HG03066 (cell line): Measurements from ENCODE around the gene SECTM1.

Source experiments
- ATAC-seq: cut with Tn5 transposase; IDR thresholded peaks from one replicate; pipeline ENCODE4 v1.9.1; 2021; ENCODE audit warnings: low read depth; ENCODE audit not compliant: unreplicated experiment

The SECTM1 gene

DNA sequence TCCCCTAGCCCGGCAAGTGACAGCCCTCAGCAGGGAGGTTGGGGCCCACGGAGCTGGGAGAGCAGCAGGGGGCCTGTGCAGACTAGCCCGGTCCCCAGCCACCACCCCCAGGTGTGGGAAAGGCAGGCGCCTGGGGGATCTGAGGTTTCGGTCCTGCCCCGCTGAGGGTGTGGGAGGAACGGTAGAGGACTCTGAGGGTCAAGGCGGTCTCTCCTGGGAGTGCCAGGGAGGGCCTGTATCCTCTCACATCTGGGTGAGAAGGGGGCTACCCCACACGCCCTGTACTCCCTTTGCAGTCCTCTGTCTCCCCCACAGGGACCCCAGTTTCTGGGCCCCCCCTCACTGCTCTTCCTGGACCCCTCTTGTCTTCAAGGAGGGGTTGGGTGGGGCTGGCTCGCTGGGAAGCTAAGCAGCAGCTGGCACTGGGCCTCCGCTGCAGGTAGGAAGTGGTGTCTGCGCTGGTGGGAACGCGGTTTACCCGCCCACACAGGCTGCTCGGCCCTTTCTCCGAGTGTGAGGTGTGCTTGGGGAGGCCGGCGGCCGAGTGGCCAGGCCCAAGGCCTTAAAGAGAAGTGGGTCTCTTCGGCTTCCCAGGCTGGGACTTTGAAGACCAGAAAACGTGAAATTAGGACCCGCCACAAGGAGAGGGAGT is 31.5 kb downstream of the SECTM1 start:
- ATAC-seq, result no peak

DNA sequence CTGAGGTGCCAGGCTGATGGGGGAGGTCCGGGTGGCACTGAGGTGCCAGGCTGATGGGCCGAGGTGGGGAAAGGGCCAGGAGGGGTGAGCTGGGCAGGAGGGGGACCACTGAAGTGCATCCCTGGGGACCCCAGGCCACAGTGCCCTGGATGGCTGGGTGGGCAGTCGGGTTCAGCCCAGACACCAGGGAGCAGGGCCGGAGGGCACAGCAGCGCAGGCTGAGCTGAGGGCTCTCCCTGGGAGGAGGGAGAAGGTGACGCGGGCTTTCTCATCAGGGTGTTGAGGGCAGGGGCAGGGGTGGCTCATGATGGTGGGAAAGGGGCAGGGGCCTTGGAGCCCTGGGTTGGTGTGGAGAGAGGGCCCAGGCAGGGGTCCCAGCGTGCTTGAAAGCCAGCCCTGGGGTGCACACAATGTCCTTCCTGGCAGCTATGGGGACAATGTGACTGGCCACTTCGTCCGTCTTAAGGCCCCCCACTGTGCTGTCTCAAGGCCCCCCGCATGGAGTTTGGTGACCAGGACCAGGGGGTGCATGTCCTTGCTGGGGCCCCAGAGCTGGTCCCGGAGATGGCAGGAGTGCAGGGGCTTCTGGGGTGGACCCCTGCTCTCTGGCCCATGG is 32.2 kb downstream of the SECTM1 start:
- no peak for ATAC-seq

DNA sequence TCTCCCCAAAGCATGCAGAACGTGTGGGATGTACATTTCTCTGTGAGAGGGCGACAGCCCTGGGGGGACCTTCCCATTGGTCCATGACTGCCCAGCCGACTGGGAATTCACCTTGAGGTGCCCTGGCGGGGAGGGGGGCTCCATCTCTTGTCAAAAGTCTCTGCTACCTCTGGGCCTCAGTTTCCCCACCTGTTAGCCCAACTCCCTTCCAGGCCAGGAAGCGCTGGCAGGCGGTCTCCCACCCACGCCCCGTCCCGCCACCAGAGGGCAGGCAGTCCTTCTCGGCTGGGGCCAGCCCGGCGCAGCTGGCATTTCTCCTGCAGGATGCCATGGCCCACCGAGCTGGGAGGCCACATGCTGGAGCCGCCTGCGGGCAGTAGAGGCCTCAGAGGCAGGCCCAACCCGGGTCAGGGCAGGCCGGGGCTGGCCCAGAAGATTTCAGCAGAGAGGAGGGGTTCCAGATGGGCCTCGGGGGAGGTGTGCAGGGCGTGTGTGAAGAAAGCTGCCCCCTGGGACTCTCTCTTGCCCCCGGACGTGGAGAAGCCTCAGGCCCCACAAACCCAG is 32.8 kb downstream of the SECTM1 start:
- no peak for ATAC-seq

GRCh38 chr17:82300228-82300627 is 33.3 kb downstream of the SECTM1 start:
- ATAC-seq, result no peak

DNA sequence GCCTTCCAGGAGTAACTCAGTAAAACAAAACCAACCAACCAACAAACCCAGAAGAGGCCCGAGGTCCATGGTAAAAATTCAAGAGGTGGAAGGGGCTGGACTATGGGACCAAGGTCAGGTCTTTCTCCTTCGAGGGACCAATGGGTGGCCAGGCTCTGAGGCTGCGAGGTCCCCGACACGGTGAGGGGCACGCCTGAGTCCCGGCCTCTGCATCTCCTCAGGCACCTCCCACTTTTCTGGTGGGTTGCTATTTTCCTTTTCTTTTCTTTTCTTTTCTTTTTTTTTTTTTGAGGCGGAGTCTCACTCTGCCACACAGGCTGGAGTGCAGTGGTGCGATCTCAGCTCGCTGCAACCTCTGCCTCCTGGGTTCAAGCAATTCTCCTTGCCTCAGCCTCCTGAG is 34.1 kb downstream of the SECTM1 start:
- ATAC-seq, result no peak

DNA sequence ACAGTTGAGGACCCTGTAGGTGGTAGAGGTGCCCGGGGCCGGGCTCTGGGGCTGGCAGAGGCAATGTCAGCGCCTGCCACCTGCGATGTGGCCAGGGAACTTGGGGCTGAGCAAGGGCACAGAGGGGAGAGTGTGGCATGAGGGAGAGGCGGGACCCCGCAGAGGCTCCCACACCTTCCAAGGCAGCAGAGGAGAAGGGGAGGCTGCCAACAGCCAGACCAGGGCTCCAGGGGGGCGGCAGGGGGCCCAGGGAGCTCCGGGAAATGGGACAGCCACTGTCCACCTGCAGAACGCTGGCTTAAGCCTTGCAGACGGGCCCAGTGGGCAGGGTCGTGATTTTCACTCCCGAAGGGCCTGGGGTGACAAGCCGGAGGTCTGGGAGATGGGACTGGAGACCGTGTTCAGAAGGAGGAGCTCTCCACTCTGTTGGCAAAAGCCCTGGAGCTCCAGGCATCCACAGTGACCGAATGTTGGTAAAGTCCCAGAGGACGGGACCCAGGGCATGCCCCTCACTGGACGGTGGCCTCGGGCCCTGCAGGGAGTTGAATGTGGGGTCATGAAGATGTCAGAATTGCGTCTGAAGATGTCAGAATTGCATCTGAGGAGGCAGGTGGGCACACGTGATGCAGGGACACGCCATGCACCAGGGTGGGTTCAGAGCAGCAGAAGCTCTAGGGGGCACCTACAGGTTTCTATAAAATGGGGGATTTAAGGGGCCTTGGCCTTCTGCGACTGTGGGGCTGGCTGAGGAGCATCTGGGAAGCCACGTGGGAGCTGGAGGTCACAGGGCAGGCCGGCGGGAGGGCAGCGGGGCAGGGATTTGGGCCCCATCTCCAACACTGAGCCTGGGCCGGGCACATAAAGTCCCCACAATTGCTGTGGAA is 34.8 kb downstream of the SECTM1 start:
- no peak for ATAC-seq

DNA sequence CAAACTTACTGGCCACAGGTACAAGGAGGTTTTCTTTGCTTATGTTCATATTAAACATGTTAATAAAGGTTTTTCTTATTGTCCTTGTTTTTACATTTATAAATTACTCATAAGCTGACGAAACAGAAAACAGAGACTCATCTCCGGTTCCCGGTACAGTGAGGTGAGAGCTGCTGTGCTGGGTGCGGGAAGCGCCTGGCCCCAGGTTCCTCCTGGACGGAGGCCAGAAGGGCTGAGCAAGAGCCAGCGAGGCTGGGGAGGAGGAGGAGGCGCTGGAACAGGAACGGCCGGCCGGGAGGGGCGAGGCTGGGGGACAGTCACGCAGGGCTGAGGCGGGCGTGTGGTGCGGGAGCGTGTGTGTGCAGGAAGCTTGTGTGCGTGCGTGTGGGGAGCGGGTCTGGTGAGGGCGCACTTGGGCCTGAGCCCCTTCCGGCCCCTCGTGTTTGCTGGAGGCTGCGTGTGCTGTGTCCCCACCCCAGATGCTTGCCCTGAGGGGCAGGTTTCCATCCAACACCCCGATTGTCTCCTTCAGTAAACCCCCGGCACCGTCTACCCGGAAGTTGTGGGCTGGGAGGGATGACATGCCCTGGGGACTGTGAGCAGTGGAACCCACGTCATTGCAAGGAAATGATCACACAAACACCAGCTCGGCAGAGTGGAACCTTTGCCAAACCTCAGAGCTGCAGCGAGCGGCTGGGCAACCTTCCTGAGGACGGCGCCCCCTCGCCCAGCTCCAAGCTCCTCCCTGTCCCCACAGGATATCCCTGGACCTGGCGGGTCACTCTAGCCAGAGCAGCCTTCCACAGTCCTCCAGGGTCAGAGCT is 35.6 kb downstream of the SECTM1 start:
- no peak for ATAC-seq

- no peak for ATAC-seq
Measured at GRCh38 chr17:82297280-82297713, 36.3 kb downstream of the SECTM1 start.

DNA sequence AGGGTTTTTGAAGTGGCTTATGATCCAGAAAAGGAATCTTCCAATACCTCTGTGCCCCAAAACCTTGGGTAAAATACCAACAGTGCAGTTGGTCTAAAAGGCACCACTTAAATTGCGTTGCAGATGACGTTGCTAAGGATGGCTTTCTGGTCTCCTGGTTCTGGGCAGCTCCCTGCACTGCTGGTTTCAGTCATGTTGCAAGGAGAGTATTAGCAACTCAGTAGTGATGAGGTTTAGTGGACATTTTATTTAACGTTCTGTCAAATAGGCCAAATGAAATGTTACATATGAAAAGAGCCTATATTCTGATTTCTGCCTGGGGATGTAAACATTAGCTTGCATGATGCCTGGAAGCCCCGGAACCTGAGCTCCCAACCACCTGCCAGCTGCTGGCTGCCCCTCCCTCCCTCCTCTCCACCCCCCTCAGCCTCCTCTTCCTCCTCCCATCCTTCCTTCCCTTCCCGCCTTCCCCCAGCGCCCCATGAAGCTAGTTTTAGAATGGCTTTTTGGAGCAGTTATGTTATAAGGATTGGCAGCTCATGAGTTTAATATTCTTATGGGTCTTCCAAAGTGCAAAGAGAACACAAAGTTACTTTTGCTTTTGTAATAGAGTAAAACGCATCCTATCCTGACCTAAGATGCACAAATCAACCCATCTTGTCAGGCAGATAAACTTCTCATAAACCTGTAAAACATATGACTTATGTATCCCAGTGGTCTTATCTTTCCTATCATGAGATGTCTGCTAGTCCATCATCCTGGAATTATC is 36.9 kb downstream of the SECTM1 start:
- ATAC-seq, result no peak

- ATAC-seq, result no peak
Measured at GRCh38 chr17:82295472-82295814, 38.1 kb downstream of the SECTM1 start.

DNA sequence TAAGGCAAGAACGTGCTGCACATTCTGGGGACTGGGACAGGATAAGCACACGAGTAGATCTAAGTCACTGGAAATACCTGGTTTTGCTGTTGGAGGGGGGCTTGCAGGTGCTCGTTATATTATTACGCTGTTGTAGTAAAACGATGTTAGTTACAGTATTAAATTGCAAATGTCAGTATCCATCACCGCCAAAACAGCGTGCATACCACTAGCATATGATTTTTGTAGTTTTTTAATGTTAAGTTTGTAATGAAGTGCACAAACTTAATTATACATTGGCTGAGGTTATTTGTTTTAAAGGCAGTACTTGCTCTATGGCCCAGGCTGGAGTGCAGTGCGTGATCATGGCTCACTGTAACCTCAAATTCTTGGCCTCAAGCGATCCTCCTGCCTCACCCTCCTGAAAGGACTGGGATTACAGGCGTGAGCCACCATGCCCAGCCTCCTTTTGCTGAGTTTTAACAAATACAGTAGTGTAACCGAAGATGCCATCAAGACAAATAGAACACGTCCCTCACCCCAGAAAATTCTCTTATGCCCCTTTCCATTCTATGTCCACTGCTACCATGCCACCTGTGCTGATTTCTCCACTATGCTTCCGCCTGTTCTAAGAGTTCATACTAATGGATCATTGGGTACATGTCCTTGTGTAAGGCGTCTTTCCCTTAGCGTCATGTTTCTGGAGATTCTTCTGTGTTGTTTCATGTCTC is 39.3 kb downstream of the SECTM1 start:
- ATAC-seq, result no peak

GRCh38 chr17:82292251-82293154 is 41.1 kb downstream of the SECTM1 start:
- ATAC-seq, result peak; percentile 94

- ATAC-seq, result no peak
Measured at GRCh38 chr17:82291582-82292250, 41.9 kb downstream of the SECTM1 start.

DNA sequence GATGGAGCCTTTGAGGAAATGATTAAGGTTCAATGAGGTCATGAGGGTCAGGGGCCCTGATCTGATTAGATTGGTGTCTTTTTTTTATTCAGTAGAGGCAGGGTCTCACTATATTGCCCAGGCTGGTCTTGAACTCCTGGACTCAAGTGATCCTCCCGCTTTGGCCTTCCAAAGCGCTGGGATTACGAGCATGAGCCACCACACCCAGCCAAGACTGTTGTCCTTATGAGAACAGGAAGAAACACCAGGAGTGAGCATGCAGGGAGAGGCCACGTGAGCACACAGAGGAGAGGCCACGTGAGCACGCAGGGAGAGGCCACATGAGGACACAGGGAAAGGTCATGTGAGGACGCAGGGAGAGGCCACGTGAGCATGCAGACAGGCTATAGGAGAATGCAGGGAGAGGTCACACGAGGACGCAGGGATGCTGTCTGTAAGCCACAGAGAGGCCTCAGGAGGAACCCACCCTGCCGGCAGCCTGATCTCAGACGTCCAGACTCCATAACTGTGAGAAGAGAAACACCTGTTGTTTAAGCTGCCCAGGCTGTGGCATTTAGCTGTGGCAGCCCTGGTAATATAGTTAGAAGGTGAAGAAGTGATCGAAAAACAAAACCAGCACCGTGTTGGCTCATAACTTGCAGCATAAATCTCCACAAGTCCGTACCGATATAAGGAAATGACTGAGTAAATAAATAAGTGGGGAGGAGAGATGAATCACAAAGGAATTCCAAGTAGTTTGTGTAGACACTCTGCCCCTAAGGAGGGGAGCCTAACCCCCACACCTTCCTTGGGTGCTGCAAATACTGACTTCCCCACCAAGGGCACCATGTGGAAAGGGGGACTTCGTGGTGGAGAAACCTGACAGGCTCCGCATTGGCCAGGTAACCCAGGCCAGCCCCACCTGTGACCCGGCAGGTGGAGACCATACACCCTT is 45.4 kb downstream of the SECTM1 start:
- ATAC-seq, result no peak

GRCh38 chr17:82287013-82287867 is 46.3 kb downstream of the SECTM1 start:
- no peak for ATAC-seq

GRCh38 chr17:82285141-82285540 is 48.4 kb downstream of the SECTM1 start:
- ATAC-seq, result no peak
